SK-N-SH treated with all-trans-retinoic acid at 6 μM for 48 hours (cell line): Measurements from ENCODE around the gene ARID5B.

ENCODE experiments used
- ARNTL ChIP-seq: fragments of 450-650 bp; formaldehyde crosslinking; IDR thresholded peaks from 2 replicates; pipeline ENCODE4 v1.5.0; 2020; ENCODE audit warnings: low read depth, mild to moderate bottlenecking, moderate library complexity, borderline replicate concordance
- GLIS3 ChIP-seq: fragments of 250-450 bp; sonication (Bioruptor Pico); IDR thresholded peaks from 2 replicates; pipeline ENCODE4 v1.5.0; 2020; ENCODE audit warnings: mild to moderate bottlenecking, moderate library complexity
- OSR1 ChIP-seq: fragments of 250-450 bp; sonication (Bioruptor Pico); IDR thresholded peaks from 2 replicates; pipeline ENCODE4 v1.8.0; 2022; ENCODE audit warnings: moderate library complexity, mild to moderate bottlenecking, inconsistent platforms
- PATZ1 ChIP-seq: fragments of 250-450 bp; sonication (Bioruptor Pico); IDR thresholded peaks from 2 replicates; pipeline ENCODE4 v1.8.0; 2020; ENCODE audit warnings: mild to moderate bottlenecking, moderate library complexity, borderline replicate concordance
- POU6F1 ChIP-seq: fragments of 250-450 bp; sonication (Bioruptor Pico); IDR thresholded peaks from 2 replicates; pipeline ENCODE4 v1.8.0; 2021; ENCODE audit warnings: low read depth, mild to moderate bottlenecking, moderate library complexity, borderline replicate concordance
- RARB ChIP-seq: fragments of 250-450 bp; sonication (Bioruptor Pico); IDR thresholded peaks from 2 replicates; pipeline ENCODE4 v1.8.0; 2021; ENCODE audit warnings: mild to moderate bottlenecking, moderate library complexity
- ZFP3 ChIP-seq: fragments of 250-450 bp; sonication (Bioruptor Pico); IDR thresholded peaks from 2 replicates; pipeline ENCODE4 v1.5.0; 2020; ENCODE audit warnings: mild to moderate bottlenecking, moderate library complexity
- ZFP30 ChIP-seq: fragments of 450-650 bp; formaldehyde crosslinking; IDR thresholded peaks from 2 replicates; pipeline ENCODE4 v1.5.0; 2022; ENCODE audit warnings: mild to moderate bottlenecking, moderate library complexity

GRCh38 chr10:62079885-62080559 lies 178.5 kb downstream of the ARID5B start:
- TF ChIP-seq GLIS3 (no peak), PATZ1 (CRISPR knock-in tag) (no peak), RARB (CRISPR knock-in tag) (no peak), ARNTL (CRISPR knock-in tag) (no peak), ZFP3 (no peak), ZFP30 (no peak), OSR1 (CRISPR knock-in tag) (no peak), POU6F1 (CRISPR knock-in tag) (no peak)
